Psoas muscle (tissue), 8 donors: ENCODE measurements around the gene ADAMTS16. TPM values are rescaled to one million over a fixed set of nuclear protein-coding genes. Genes with fewer than 3 reads are reported as not detected.

Source experiments
- ATAC-seq, 4 donors: fragments of 200-7000 bp; cut with Tn5 transposase; one replicate each; pipeline ENCODE4 v1.9.1; 2020; ENCODE audit warnings: moderate library complexity in 3 of 4, mild to moderate bottlenecking in 2 of 4
- DNase-seq, 2 donors: peaks; one replicate each; pipeline ENCODE4 v3.0.0-alpha.2; 2020
- H3K27ac ChIP-seq: fragments of 200-600 bp; one replicate; pipeline ENCODE4 v1.8.0; 2022
- H3K27me3 ChIP-seq, 3 donors: fragments of 200-600 bp in 1 of 3; one replicate each; pipeline versions ENCODE4 v1.6.1 to v1.8.0; 2013 to 2022; ENCODE audit warnings: low read length in 2 of 3, mild to moderate bottlenecking in 2 of 3, moderate library complexity in 1 of 3; ENCODE audit not compliant: insufficient read depth in 3 of 3
- H3K36me3 ChIP-seq, 2 donors: fragments of 200-600 bp in 1 of 2; one replicate each; pipeline versions ENCODE4 v1.6.1 to v1.8.0; 2013 to 2022; ENCODE audit warnings: low read depth in 1 of 2, mild to moderate bottlenecking in 1 of 2, moderate library complexity in 1 of 2; ENCODE audit not compliant: insufficient read depth in 1 of 2
- H3K4me1 ChIP-seq: fragments of 200-600 bp; one replicate; pipeline ENCODE4 v1.8.0; 2022
- H3K4me3 ChIP-seq: fragments of 200-600 bp; one replicate; pipeline ENCODE4 v1.8.0; 2022; ENCODE audit warnings: mild to moderate bottlenecking
- H3K9me3 ChIP-seq: fragments of 200-600 bp; one replicate; pipeline ENCODE4 v1.8.0; 2022
- CTCF ChIP-seq: fragments of 200-600 bp; IDR thresholded peaks from one replicate; pipeline ENCODE4 v1.8.0; 2022; ENCODE audit warnings: antibody characterized with exemption
- WGBS, 3 donors: extraction: QIAGEN DNeasy Blood & Tissue Kit; methylation state at CpG; one replicate each; pipeline versions ENCODE4 v1.1.6 to v1.1.7; 2013; 5-methylcytosine and 5-hydroxymethylcytosine counted together
- intact Hi-C, 2 donors: fragments of 100-400 bp; cut with DNase I; formaldehyde crosslinking; loops; one replicate each; pipeline versions ENCODE4 v1.11.0 to v1.14.2; 2022
- polyA plus RNA-seq, 3 donors: library from polyadenylated mRNA; stranded (reverse); fragments of 200-250 nt; gene quantifications; one replicate each; pipeline ENCODE4 v1.2.3, GENCODE V29; 2013
- total RNA-seq, 4 donors: library from RNA; stranded (reverse); fragmentation: NEBNext Ultra II Directional in 2 of 4; extraction: Animal tissue kit (Norgen Biotek cat#: 25700) in 2 of 4; gene quantifications; one replicate each; pipeline versions ENCODE4 v1.2.1 to v1.2.4, GENCODE V29; 2021 to 2023
- donor health status: healthy with polysubstance abuse.
- donor health status: DM: no; HTN: no; CAD: no; lungs with moderate emphysema.
- donor health status: Bipolar disorder and iron deficiency.
- donor health status: healthy.
- donor health status: DM: yes; HTN: yes; CAD: no.
- donor health status: DM: no; HTN: no; CAD: no.
- donor health status: DM: no; HTN: no; CAD: no.
- donor health status: DM: yes; HTN: yes; CAD: no.

The ADAMTS16 gene
- total and polyA plus RNA-seq, 7 donors: 0.01 to 0.27 (median 0.06) TPM; not detected in 1

GRCh38 chr5:5146530-5147160 is 6.5 kb downstream of the ADAMTS16 start:
- H3K4me3 ChIP-seq: no peak overlapping the region
- intact Hi-C loops: no loop called here
- ATAC-seq (no peak), DNase-seq (no peak)
- no peak overlapping the region for H3K27ac ChIP-seq
- no peaks in the 10 kb centered on the region for H3K9me3 ChIP-seq
- TF ChIP-seq CTCF: no peak
- no peaks in the 10 kb centered on the region for H3K36me3 ChIP-seq
- WGBS, 3 donors: 67 to 76% (median 70%) methylated on average over 11 of the region's 11 CpGs
- no peaks in the 10 kb centered on the region for H3K4me1 ChIP-seq
- no peaks in the 10 kb centered on the region for H3K27me3 ChIP-seq

DNA sequence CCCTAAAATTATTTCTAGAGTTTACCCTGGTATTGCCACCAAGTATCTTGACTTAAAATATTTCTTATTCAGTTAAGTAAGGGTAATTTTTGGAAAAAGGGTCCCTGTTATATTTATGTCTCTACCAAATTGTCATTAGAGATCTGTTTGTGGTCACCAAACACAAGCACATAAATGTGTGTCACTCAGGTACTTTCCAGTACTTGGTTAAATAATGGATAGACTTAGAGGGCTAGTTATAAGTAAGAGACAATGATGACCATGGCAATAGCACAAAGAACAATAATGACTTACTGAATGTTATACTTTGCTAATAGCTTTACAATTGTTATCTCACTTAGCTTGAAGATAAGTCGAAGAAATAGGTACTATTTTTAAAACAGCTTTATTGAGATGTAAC is 9.0 kb downstream of the ADAMTS16 start:
- no peaks in the 10 kb centered on the region for H3K27me3 ChIP-seq
- no peak for DNase-seq
- H3K4me1 ChIP-seq: peaks cover 3% of the 10 kb centered on the region
- no peak overlapping the region for H3K4me3 ChIP-seq
- H3K27ac ChIP-seq: no peak overlapping the region
- no peak for TF ChIP-seq CTCF
- H3K9me3 ChIP-seq: no peaks in the 10 kb centered on the region
- 55 to 98% (median 56%) methylated on average over 1 of the region's 1 CpG for WGBS, 3 donors
- no peak for ATAC-seq
- H3K36me3 ChIP-seq: no peaks in the 10 kb centered on the region
- intact Hi-C loops: no loop called here

- peaks cover 18% of the 10 kb centered on the region for H3K4me1 ChIP-seq
- intact Hi-C loops: loop anchor here in 1 of 2 donors (10.0 kb wide), 1 partner anchor 164 kb away; no protein-coding TSS in a partner anchor
- H3K27ac ChIP-seq: no peak overlapping the region
- H3K4me3 ChIP-seq: no peak overlapping the region
- no peak for TF ChIP-seq CTCF
- H3K36me3 ChIP-seq: no peaks in the 10 kb centered on the region
- WGBS, 3 donors: 93 to 95% (median 94%) methylated on average over 3 of the region's 3 CpGs
- H3K27me3 ChIP-seq: no peaks in the 10 kb centered on the region
- DNase-seq: no peak
- H3K9me3 ChIP-seq: no peaks in the 10 kb centered on the region
- no peak for ATAC-seq
Measured at GRCh38 chr5:5150667-5151066, 10.5 kb downstream of the ADAMTS16 start.

DNA sequence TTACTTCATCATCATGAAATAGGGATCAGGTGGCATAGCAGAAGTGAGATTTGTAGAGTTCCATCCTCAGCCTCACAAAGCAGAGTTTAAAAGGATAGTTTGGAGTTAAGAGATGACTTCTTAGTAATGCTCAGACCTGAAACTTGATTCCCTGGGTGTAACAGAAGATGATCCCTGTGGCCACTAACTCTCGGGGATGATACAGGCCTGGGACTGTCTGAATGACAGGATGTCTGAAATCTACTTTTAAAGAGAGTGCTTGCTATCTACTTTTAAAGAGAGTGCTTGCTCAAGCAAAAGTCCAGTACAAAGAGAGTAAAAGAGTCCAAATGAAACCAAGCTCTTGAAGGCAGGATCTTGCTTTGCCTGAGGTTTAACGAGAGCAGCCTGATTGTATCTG is 14.6 kb downstream of the ADAMTS16 start:
- H3K4me3 ChIP-seq: no peak overlapping the region
- ATAC-seq: peak in 2 of 4 donors; percentile 7 to 39
- 32 to 41% (median 33%) methylated on average over 2 of the region's 2 CpGs for WGBS, 3 donors
- peaks cover 41% of the 10 kb centered on the region for H3K4me1 ChIP-seq
- intact Hi-C loops: loop anchor here in 1 of 2 donors (10.0 kb wide), 1 partner anchor 160 kb away; no protein-coding TSS in a partner anchor
- peak overlapping the region; percentile 82 for H3K27ac ChIP-seq
- no peaks in the 10 kb centered on the region for H3K27me3 ChIP-seq
- TF ChIP-seq CTCF: no peak
- H3K36me3 ChIP-seq: no peaks in the 10 kb centered on the region
- no peaks in the 10 kb centered on the region for H3K9me3 ChIP-seq
- DNase-seq: no peak

GRCh38 chr5:5155617-5156016 is 15.5 kb downstream of the ADAMTS16 start:
- Histone ChIP-seq H3K27me3 (no peaks in the 10 kb centered on the region), H3K4me3 (no peak overlapping the region), H3K27ac (peak overlapping the region; percentile 82), H3K36me3 (no peaks in the 10 kb centered on the region), H3K9me3 (no peaks in the 10 kb centered on the region), H3K4me1 (peaks cover 41% of the 10 kb centered on the region)
- DNase-seq: no peak
- no peak for TF ChIP-seq CTCF
- WGBS, 3 donors: 23 to 28% (median 27%) methylated on average over 1 of the region's 1 CpG
- no peak for ATAC-seq
- intact Hi-C loops: loop anchor here in 1 of 2 donors (10.0 kb wide), 1 partner anchor 159 kb away; no protein-coding TSS in a partner anchor
